ENCODE measurements around the gene SOBP. TPM values are rescaled to one million over a fixed set of nuclear protein-coding genes. Genes with fewer than 3 reads are reported as not detected.

SOBP gene
- polyA plus RNA-seq, 2 of the 4 experiments (the other 2 are of a cell fraction): 0.18 to 0.53 TPM

GRCh38 chr6:107663308-107663707 lies 173.4 kb downstream of the SOBP start:
- FAIRE-seq (no peak), ATAC-seq (no peak), DNase-seq (ENCODE audit: low read depth in 1 of 2, low spot score in 1 of 2) (no peak)
- Histone ChIP-seq H3K9me3 (no peaks in the 10 kb centered on the region), H3K27ac (no peak overlapping the region), H3K4me1 (no peaks in the 10 kb centered on the region), H3K4me2 (no peak overlapping the region), H3K4me3 (no peak overlapping the region)
- no peak for TF ChIP-seq PHF8 (IDR thresholded peaks at IDR 0.05; ENCODE audit: borderline replicate concordance, low read depth)
- TF ChIP-seq MYC (IDR thresholded peaks at IDR 0.05; ENCODE audit: borderline replicate concordance, low read length): no peak
- no peak for TF ChIP-seq BCL3 (IDR thresholded peaks at IDR 0.05)
- TF ChIP-seq HOXA7 (CRISPR knock-in tag; IDR thresholded peaks at IDR 0.05): no peak
- no peak for TF ChIP-seq GATA3 (IDR thresholded peaks at IDR 0.05; ENCODE audit: borderline replicate concordance)
- TF ChIP-seq MAFK (IDR thresholded peaks at IDR 0.05; ENCODE audit: partially characterized antibody): no peak
- TF ChIP-seq CHD2 (IDR thresholded peaks at IDR 0.05; ENCODE audit: low read length, partially characterized antibody): no peak
- WGBS (ENCODE audit: missing lambda C conversion rate): 53% methylated on average over 5 of the region's 6 CpGs
- CTCF ChIA-PET: interaction anchor here (2.7 kb wide), 1 partner anchor 11 kb away, joined by 8 read pairs; no protein-coding TSS in a partner anchor
- POLR2A ChIA-PET: no interaction called here

GRCh38 chr6:107665382-107665781 lies 175.5 kb downstream of the SOBP start:
- no peak overlapping the region for H3K4me3 ChIP-seq
- no peaks in the 10 kb centered on the region for H3K4me1 ChIP-seq
- no peak for TF ChIP-seq JUN (IDR thresholded peaks at IDR 0.05)
- no peak for TF ChIP-seq SREBF2 (IDR thresholded peaks at IDR 0.05)
- no peak for TF ChIP-seq RFX5 (IDR thresholded peaks at IDR 0.05)
- no peak for TF ChIP-seq RAD21 (conservative IDR thresholded peaks at IDR 0.05 in 1 of 2, IDR thresholded peaks at IDR 0.05 in 1 of 2)
- no peak for TF ChIP-seq HEYL (CRISPR knock-in tag; IDR thresholded peaks at IDR 0.05)
- TF ChIP-seq EP300 (IDR thresholded peaks at IDR 0.05): no peak
- no peak for TF ChIP-seq HES2 (IDR thresholded peaks at IDR 0.05)
- FAIRE-seq: no peak
- WGBS (ENCODE audit: missing lambda C conversion rate): 64% methylated on average over 4 of the region's 4 CpGs
- no peak for ATAC-seq
- no peak for DNase-seq (ENCODE audit: low read depth in 1 of 2, low spot score in 1 of 2)
- ChIA-PET POLR2A (no interaction called here), CTCF (interaction anchor here (2.7 kb wide), 1 partner anchor 9 kb away, joined by 8 read pairs; no protein-coding TSS in a partner anchor)
- H3K27ac ChIP-seq: no peak overlapping the region
- H3K9me3 ChIP-seq: no peaks in the 10 kb centered on the region
- H3K4me2 ChIP-seq: no peak overlapping the region

GRCh38 chr6:107666084-107666980 lies 176.4 kb downstream of the SOBP start:
- Histone ChIP-seq H3K4me3 (no peak overlapping the region), H3K9me3 (no peaks in the 10 kb centered on the region), H3K27ac (no peak overlapping the region), H3K4me2 (no peak overlapping the region), H3K4me1 (no peaks in the 10 kb centered on the region)
- TF ChIP-seq HOXA7 (CRISPR knock-in tag; IDR thresholded peaks at IDR 0.05): no peak
- TF ChIP-seq SMC3 (IDR thresholded peaks at IDR 0.05): no peak
- TF ChIP-seq HMGXB4 (CRISPR knock-in tag; IDR thresholded peaks at IDR 0.05; ENCODE audit: borderline replicate concordance): no peak
- no peak for TF ChIP-seq USF2 (IDR thresholded peaks at IDR 0.05)
- no peak for TF ChIP-seq ESRRA (IDR thresholded peaks at IDR 0.05; ENCODE audit: borderline replicate concordance, low read length)
- no peak for TF ChIP-seq TFCP2L1 (CRISPR knock-in tag; IDR thresholded peaks at IDR 0.05)
- TF ChIP-seq NR3C1 (IDR thresholded peaks at IDR 0.05): no peak
- no peak for TF ChIP-seq E2F6 (IDR thresholded peaks at IDR 0.05; ENCODE audit: borderline replicate concordance, low read depth)
- TF ChIP-seq MYC (IDR thresholded peaks at IDR 0.05; ENCODE audit: borderline replicate concordance, low read length): no peak
- TF ChIP-seq CBX8 (IDR thresholded peaks at IDR 0.05): no peak
- TF ChIP-seq RAD21 (conservative IDR thresholded peaks at IDR 0.05 in 1 of 2, IDR thresholded peaks at IDR 0.05 in 1 of 2): no peak
- ChIA-PET POLR2A (no interaction called here), CTCF (interaction anchor here (0.6 kb wide), 2 partner anchors 97 to 201 kb away, joined by 3 read pairs; no protein-coding TSS in a partner anchor)
- FAIRE-seq (no peak), ATAC-seq (no peak), DNase-seq (ENCODE audit: low read depth in 1 of 2, low spot score in 1 of 2) (no peak)
- 70% methylated on average over 15 of the region's 15 CpGs for WGBS (ENCODE audit: missing lambda C conversion rate)

Data from A549 (cell line).